A549 (cell line): ENCODE data around the gene MAML3. TPM values are rescaled to one million over a fixed set of nuclear protein-coding genes. Genes with fewer than 3 reads are reported as not detected.

Experiments
- ATAC-seq, 2 experiments: fragments of 200-7000 bp in 1 of 2; fragments of >200 bp in 1 of 2; cut with Nextera tagmentation in 1 of 2; cut with Tn5 transposase in 1 of 2; 3 replicates each; pipeline versions ENCODE4 v1.8.0 to v1.9.1; 2018 to 2020; ENCODE audit warnings: mild to moderate bottlenecking in 1 of 2, moderate library complexity in 1 of 2
- CTCF ChIA-PET: fragments of 300-600 bp; sonication (Branson Sonifier 250); formaldehyde crosslinking; extraction: SDS; loops from one replicate; lab custom pipeline; 2021; ENCODE audit warnings: antibody characterized with exemption, inconsistent platforms; lab: Yijun Ruan, JAX
- POLR2A ChIA-PET: fragments of 350-600 bp; formaldehyde crosslinking; extraction: SDS; loops from one replicate; lab custom pipeline; 2021; ENCODE audit warnings: antibody characterized with exemption, inconsistent platforms; lab: Yijun Ruan, JAX
- DNase-seq, 2 experiments: peaks; one replicate each; pipeline versions ENCODE4 v3.0.0 to v3.0.0-alpha.2; 2011 to 2016; ENCODE audit warnings: low read depth in 1 of 2, low spot score in 1 of 2
- FAIRE-seq: peaks from 2 replicates; lab custom pipeline; 2011; peaks lifted over from hg19 to GRCh38; lab: Jason Lieb, UNC
- H3K27ac ChIP-seq, 2 experiments: fragments of >200 bp; sonication (Bioruptor Twin); formaldehyde crosslinking; 3 replicates each; pipeline ENCODE4 v1.5.1; 2016 to 2017
- H3K4me1 ChIP-seq: fragments of >200 bp; sonication (Bioruptor Twin); formaldehyde crosslinking; 3 replicates; pipeline ENCODE4 v1.6.1; 2016
- H3K4me2 ChIP-seq: fragments of >200 bp; sonication (Bioruptor Twin); formaldehyde crosslinking; 3 replicates; pipeline ENCODE4 v1.6.1; 2016
- H3K4me3 ChIP-seq: fragments of >200 bp; sonication (Bioruptor Twin); formaldehyde crosslinking; 3 replicates; pipeline ENCODE4 v1.5.1; 2016
- H3K9me3 ChIP-seq: fragments of >200 bp; sonication (Bioruptor Twin); formaldehyde crosslinking; 3 replicates; pipeline ENCODE4 v1.6.1; 2016
- CBX8 ChIP-seq: fragments of 200-600 bp; sonication (generic); IDR thresholded peaks from 2 replicates; pipeline ENCODE4 v1.6.1; 2016
- CEBPB ChIP-seq, 2 experiments: fragments of >200 bp in 1 of 2; sonication (Bioruptor Twin) in 1 of 2; formaldehyde crosslinking in 1 of 2; IDR thresholded peaks; 2 replicates each; pipeline ENCODE4 v1.6.1; 2012 to 2016
- E2F6 ChIP-seq: IDR thresholded peaks from 2 replicates; pipeline ENCODE4 v1.6.1; 2012; ENCODE audit warnings: low read depth, borderline replicate concordance
- EHF ChIP-seq: fragments of 250-450 bp; sonication (Bioruptor Pico); IDR thresholded peaks from 2 replicates; pipeline ENCODE4 v1.5.0; 2020; ENCODE audit warnings: mild to moderate bottlenecking
- EP300 ChIP-seq, 2 experiments: fragments of >200 bp; sonication (Bioruptor Twin); formaldehyde crosslinking; IDR thresholded peaks; 2 replicates in 1 of 2; 3 replicates in 1 of 2; pipeline ENCODE4 v1.6.1; 2016 to 2017
- FOSB ChIP-seq: fragments of 250-450 bp; sonication (Bioruptor Pico); IDR thresholded peaks from 2 replicates; pipeline ENCODE4 v1.5.0; 2020; ENCODE audit warnings: mild to moderate bottlenecking, moderate library complexity
- FOXS1 ChIP-seq: fragments of 250-450 bp; sonication (Bioruptor Pico); IDR thresholded peaks from 2 replicates; pipeline ENCODE4 v1.5.0; 2020; ENCODE audit warnings: mild to moderate bottlenecking, moderate library complexity
- HES2 ChIP-seq: fragments of >200 bp; sonication (Bioruptor Twin); formaldehyde crosslinking; IDR thresholded peaks from 2 replicates; pipeline ENCODE4 v1.6.1; 2016
- HEYL ChIP-seq: fragments of 250-450 bp; sonication (Bioruptor Pico); IDR thresholded peaks from 2 replicates; pipeline ENCODE4 v1.8.0; 2021; ENCODE audit warnings: mild to moderate bottlenecking, moderate library complexity
- HOXB13 ChIP-seq: fragments of 250-450 bp; sonication (Bioruptor Pico); IDR thresholded peaks from 2 replicates; pipeline ENCODE4 v1.5.0; 2020; ENCODE audit warnings: low read depth, mild to moderate bottlenecking, moderate library complexity
- JUN ChIP-seq, 2 experiments: fragments of >200 bp; sonication (Bioruptor Twin); formaldehyde crosslinking; IDR thresholded peaks; 2 replicates in 1 of 2; 3 replicates in 1 of 2; pipeline ENCODE4 v1.6.1; 2016 to 2017
- KDM5A ChIP-seq: fragments of 200-600 bp; sonication (generic); IDR thresholded peaks from 2 replicates; pipeline ENCODE4 v1.6.1; 2016; ENCODE audit warnings: antibody characterized with exemption, mild to moderate bottlenecking
- MAFK ChIP-seq: fragments of 450-650 bp; IDR thresholded peaks from 2 replicates; pipeline ENCODE4 v1.6.1; 2014; ENCODE audit not compliant: partially characterized antibody
- MYC ChIP-seq: IDR thresholded peaks from 2 replicates; pipeline ENCODE4 v1.6.1; 2012; ENCODE audit warnings: mild to moderate bottlenecking, inconsistent platforms, low read length, improper control_type of control experiment, borderline replicate concordance
- NFE2L2 ChIP-seq: fragments of 150-350 bp; conservative IDR thresholded peaks from 2 replicates; pipeline ENCODE4 v1.6.1; 2014; ENCODE audit warnings: low read length
- NPAS2 ChIP-seq: fragments of 250-450 bp; sonication (Bioruptor Pico); IDR thresholded peaks from 2 replicates; pipeline ENCODE4 v1.8.0; 2022; ENCODE audit warnings: mild to moderate bottlenecking, moderate library complexity, borderline replicate concordance
- NR3C1 ChIP-seq: fragments of >200 bp; sonication (Bioruptor Twin); formaldehyde crosslinking; IDR thresholded peaks from 3 replicates; pipeline ENCODE4 v1.6.1; 2017
- PHF8 ChIP-seq: fragments of 200-600 bp; sonication (generic); IDR thresholded peaks from 2 replicates; pipeline ENCODE4 v1.6.1; 2016; ENCODE audit warnings: low read depth, mild to moderate bottlenecking, antibody characterized with exemption, moderate library complexity, borderline replicate concordance
- POLR2AphosphoS2 ChIP-seq: conservative IDR thresholded peaks from 2 replicates; pipeline ENCODE4 v1.6.1; 2012; ENCODE audit warnings: low read length, improper control_type of control experiment, inconsistent platforms
- RAD21 ChIP-seq, 2 experiments: fragments of >200 bp in 1 of 2; sonication (Bioruptor Twin) in 1 of 2; formaldehyde crosslinking in 1 of 2; IDR thresholded peaks in 1 of 2; conservative IDR thresholded peaks in 1 of 2; 2 replicates in 1 of 2; 3 replicates in 1 of 2; pipeline ENCODE4 v1.6.1; 2012 to 2018; ENCODE audit warnings: inconsistent platforms in 1 of 2
- RARB ChIP-seq: fragments of 250-450 bp; sonication (Bioruptor Pico); IDR thresholded peaks from 2 replicates; pipeline ENCODE4 v1.8.0; 2021; ENCODE audit warnings: mild to moderate bottlenecking, moderate library complexity
- RCOR1 ChIP-seq: fragments of 150-350 bp; IDR thresholded peaks from 2 replicates; pipeline ENCODE4 v1.6.1; 2014; ENCODE audit warnings: antibody characterized with exemption, low read length, low read depth
- REST ChIP-seq: fragments of 200-600 bp; sonication (generic); IDR thresholded peaks from 2 replicates; pipeline ENCODE4 v1.6.1; 2016; ENCODE audit warnings: antibody characterized with exemption, mild to moderate bottlenecking, moderate library complexity
- SREBF2 ChIP-seq: fragments of 450-650 bp; IDR thresholded peaks from 2 replicates; pipeline ENCODE4 v1.6.1; 2014; ENCODE audit warnings: mild to moderate bottlenecking, moderate library complexity
- TFCP2L1 ChIP-seq: fragments of 250-450 bp; sonication (Bioruptor Pico); IDR thresholded peaks from 2 replicates; pipeline ENCODE4 v1.5.0; 2021; ENCODE audit warnings: mild to moderate bottlenecking
- TP53 ChIP-seq: fragments of 250-450 bp; sonication (Bioruptor Pico); IDR thresholded peaks from 2 replicates; pipeline ENCODE4 v1.5.0; 2021; ENCODE audit warnings: mild to moderate bottlenecking, moderate library complexity
- USF2 ChIP-seq: fragments of 450-650 bp; IDR thresholded peaks from 2 replicates; pipeline ENCODE4 v1.6.1; 2014; ENCODE audit warnings: antibody characterized with exemption
- ZC3H11A ChIP-seq: fragments of 450-650 bp; IDR thresholded peaks from 2 replicates; pipeline ENCODE4 v1.6.1; 2014; ENCODE audit warnings: antibody characterized with exemption, mild to moderate bottlenecking
- ZFP36 ChIP-seq: fragments of 450-650 bp; IDR thresholded peaks from 2 replicates; pipeline ENCODE4 v1.6.1; 2014; ENCODE audit warnings: borderline replicate concordance; ENCODE audit not compliant: partially characterized antibody
- ZNF302 ChIP-seq: fragments of 250-450 bp; sonication (Bioruptor Pico); IDR thresholded peaks from 2 replicates; pipeline ENCODE4 v1.9.0; 2021; ENCODE audit warnings: inconsistent platforms, mild to moderate bottlenecking, moderate library complexity
- WGBS: methylation state at CpG from one replicate; pipeline ENCODE4 v1.1.6; 2017; ENCODE audit errors: missing lambda C conversion rate; 5-methylcytosine and 5-hydroxymethylcytosine counted together
- polyA plus RNA-seq, 4 experiments: library from polyadenylated mRNA; depleted of rRNA in 3 of 4; stranded (reverse); fragments of >200 nt; fragmentation: RNase III in 1 of 4; extraction: RNeasy Plus Mini Kit Qiagen cat#74134 plus additional on column Dnase treatment in 1 of 4; gene quantifications; 2 replicates in 3 of 4; 3 replicates in 1 of 4; pipeline ENCODE4 v1.2.3, GENCODE V29; 2011 to 2017
- TF ChIP-seq, protein P1 (sequence below): IDR thresholded peaks from 2 replicates; pipeline ENCODE4 v1.6.1; 2012
- TF ChIP-seq, protein P2 (sequence below): fragments of 250-450 bp; sonication (Bioruptor Pico); IDR thresholded peaks from 2 replicates; pipeline ENCODE4 v1.5.0; 2020; ENCODE audit warnings: low read depth, mild to moderate bottlenecking, moderate library complexity
- TF ChIP-seq, protein P3 (sequence below): IDR thresholded peaks from 2 replicates; pipeline ENCODE4 v1.6.1; 2012

MAML3 gene
- polyA plus RNA-seq, 2 of the 4 experiments (the other 2 are of a cell fraction), result 9.0 to 22.2 TPM

DNA sequence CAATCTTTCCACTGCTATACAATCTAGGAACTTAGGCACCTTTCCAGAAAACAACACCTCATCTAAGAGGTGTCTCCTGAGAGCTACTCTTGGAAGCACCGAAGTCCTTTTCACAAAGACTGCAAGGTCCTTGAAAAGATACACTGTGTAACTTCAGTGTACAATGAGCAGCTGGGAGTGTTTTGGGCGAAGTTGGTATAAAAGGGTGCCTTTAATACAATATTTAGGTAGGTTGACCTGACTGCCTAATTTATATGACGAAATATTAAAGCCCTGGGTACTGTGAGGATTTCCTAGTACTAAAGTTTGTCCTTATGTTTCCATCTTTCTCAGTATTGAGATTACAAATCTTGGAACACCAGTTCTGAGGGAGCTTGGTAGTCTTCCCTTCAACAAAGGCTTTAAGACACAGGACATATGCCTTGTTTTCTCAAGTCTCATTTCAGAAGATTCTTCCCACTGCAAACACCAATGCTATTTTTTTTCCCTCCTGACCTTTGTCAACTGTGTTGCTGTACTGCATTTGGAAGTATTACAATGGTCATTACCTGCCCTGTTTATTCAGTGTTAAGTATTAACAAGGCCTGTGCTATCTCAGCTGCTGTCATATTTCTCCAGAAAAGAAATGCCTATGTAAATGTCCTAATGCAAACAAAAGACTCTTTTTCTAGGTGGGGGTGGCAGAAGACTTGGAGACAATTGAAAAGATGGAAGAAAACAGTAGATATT, 134.2 kb downstream of the MAML3 start:
- Histone ChIP-seq H3K27ac (peak overlapping the region; percentile 93), H3K9me3 (peaks cover 9% of the 10 kb centered on the region), H3K4me1 (peaks cover 75% of the 10 kb centered on the region), H3K4me2 (peak overlapping the region; percentile 88), H3K4me3 (peak overlapping the region; percentile 19; the same call in 1 of the 3 replicates)
- FAIRE-seq (peak; percentile 92), DNase-seq (peak in 1 of 2 experiments; percentile 95), ATAC-seq (peak; percentile 87 to 88)
- POLR2A ChIA-PET, result interaction anchor here (0.8 to 2.8 kb wide), 7 partner anchors 18 to 233 kb away, joined by 3 to 26 read pairs (median 8); partner anchors contain the start of gene MAML3
- CTCF ChIA-PET, result interaction anchor here (0.7 to 1.6 kb wide), 4 partner anchors 10 to 310 kb away, joined by 3 to 4 read pairs (median 4); no protein-coding TSS in a partner anchor
- WGBS, result 0% methylated on average over 3 of the region's 3 CpGs
- TF ChIP-seq HOXB13 (CRISPR knock-in tag), result no peak
- TF ChIP-seq FOXS1 (CRISPR knock-in tag), result 0 out of 2 replicates have a peak, but pooled peaks have one; percentile 44
- TF ChIP-seq CEBPB (IDR thresholded peaks at IDR 0.05), result peak in 1 of 2 experiments; percentile 82; a peak in 2 of 4 replicates
- no peak for TF ChIP-seq KDM5A
- TF ChIP-seq EHF (CRISPR knock-in tag), result no peak
- TF ChIP-seq HEYL (CRISPR knock-in tag), result no peak
- TF ChIP-seq HES2, result no peak
- 0 out of 2 replicates have a peak, but pooled peaks have one; percentile 58 for TF ChIP-seq FOSB (CRISPR knock-in tag)
- TF ChIP-seq NFE2L2, result no peak
- no peak for TF ChIP-seq POLR2AphosphoS2
- no peak for TF ChIP-seq USF2
- no peak for TF ChIP-seq RCOR1
- no peak for TF ChIP-seq NPAS2 (CRISPR knock-in tag)
- TF ChIP-seq EP300 (IDR thresholded peaks at IDR 0.05), result peak; percentile 85; a peak in 2 of 5 replicates
- no peak for TF ChIP-seq PHF8
- no peak for TF ChIP-seq E2F6
- TF ChIP-seq RAD21 (conservative IDR thresholded peaks at IDR 0.05 in 1 of 2, IDR thresholded peaks at IDR 0.05 in 1 of 2), result peak in 1 of 2 experiments; percentile 23; a peak in 3 of 5 replicates
- TF ChIP-seq, protein P1, sequence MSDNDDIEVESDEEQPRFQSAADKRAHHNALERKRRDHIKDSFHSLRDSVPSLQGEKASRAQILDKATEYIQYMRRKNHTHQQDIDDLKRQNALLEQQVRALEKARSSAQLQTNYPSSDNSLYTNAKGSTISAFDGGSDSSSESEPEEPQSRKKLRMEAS, result peak; percentile 49; the same call in 1 of the 2 replicates
- peak; percentile 72; the same call in 1 of the 2 replicates for TF ChIP-seq RARB (CRISPR knock-in tag)
- TF ChIP-seq TFCP2L1 (CRISPR knock-in tag), result 0 out of 2 replicates have a peak, but pooled peaks have one; percentile 50
- TF ChIP-seq, protein P2, sequence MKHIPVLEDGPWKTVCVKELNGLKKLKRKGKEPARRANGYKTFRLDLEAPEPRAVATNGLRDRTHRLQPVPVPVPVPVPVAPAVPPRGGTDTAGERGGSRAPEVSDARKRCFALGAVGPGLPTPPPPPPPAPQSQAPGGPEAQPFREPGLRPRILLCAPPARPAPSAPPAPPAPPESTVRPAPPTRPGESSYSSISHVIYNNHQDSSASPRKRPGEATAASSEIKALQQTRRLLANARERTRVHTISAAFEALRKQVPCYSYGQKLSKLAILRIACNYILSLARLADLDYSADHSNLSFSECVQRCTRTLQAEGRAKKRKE, result no peak
- no peak for TF ChIP-seq ZFP36
- TF ChIP-seq SREBF2, result no peak
- no peak for TF ChIP-seq CBX8
- peak; percentile 3 for TF ChIP-seq MAFK
- no peak for TF ChIP-seq NR3C1
- TF ChIP-seq ZNF302 (CRISPR knock-in tag), result no peak
- TF ChIP-seq, protein P3, sequence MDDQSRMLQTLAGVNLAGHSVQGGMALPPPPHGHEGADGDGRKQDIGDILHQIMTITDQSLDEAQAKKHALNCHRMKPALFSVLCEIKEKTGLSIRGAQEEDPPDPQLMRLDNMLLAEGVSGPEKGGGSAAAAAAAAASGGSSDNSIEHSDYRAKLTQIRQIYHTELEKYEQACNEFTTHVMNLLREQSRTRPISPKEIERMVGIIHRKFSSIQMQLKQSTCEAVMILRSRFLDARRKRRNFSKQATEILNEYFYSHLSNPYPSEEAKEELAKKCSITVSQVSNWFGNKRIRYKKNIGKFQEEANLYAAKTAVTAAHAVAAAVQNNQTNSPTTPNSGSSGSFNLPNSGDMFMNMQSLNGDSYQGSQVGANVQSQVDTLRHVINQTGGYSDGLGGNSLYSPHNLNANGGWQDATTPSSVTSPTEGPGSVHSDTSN, result 0 out of 2 replicates have a peak, but pooled peaks have one; percentile 60
- TF ChIP-seq TP53, result no peak
- peak; percentile 18 to 50; a peak in 3 of 5 replicates for TF ChIP-seq JUN (IDR thresholded peaks at IDR 0.05)
- no peak for TF ChIP-seq ZC3H11A
- no peak for TF ChIP-seq REST
- TF ChIP-seq MYC, result no peak
